ENCODE measurements around the gene SASH1.

GRCh38 chr6:148388521-148388920 is 45.9 kb downstream of the SASH1 start:
- TF ChIP-seq, protein P1, sequence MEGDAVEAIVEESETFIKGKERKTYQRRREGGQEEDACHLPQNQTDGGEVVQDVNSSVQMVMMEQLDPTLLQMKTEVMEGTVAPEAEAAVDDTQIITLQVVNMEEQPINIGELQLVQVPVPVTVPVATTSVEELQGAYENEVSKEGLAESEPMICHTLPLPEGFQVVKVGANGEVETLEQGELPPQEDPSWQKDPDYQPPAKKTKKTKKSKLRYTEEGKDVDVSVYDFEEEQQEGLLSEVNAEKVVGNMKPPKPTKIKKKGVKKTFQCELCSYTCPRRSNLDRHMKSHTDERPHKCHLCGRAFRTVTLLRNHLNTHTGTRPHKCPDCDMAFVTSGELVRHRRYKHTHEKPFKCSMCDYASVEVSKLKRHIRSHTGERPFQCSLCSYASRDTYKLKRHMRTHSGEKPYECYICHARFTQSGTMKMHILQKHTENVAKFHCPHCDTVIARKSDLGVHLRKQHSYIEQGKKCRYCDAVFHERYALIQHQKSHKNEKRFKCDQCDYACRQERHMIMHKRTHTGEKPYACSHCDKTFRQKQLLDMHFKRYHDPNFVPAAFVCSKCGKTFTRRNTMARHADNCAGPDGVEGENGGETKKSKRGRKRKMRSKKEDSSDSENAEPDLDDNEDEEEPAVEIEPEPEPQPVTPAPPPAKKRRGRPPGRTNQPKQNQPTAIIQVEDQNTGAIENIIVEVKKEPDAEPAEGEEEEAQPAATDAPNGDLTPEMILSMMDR (IDR thresholded peaks at IDR 0.05): no peak
- no peak for TF ChIP-seq POLR2A (IDR thresholded peaks at IDR 0.05)
